OCI-LY3 (cell line): ENCODE data around the gene EEF1G.

Source experiments
- H2AFZ ChIP-seq: fragments of 200-600, 300-600 bp; shearing (Covaris generic); 2 replicates; pipeline ENCODE4 v1.6.0; 2014; ENCODE audit warnings: antibody characterized with exemption, low read depth, low read length
- H3K27ac ChIP-seq: fragments of 200-600, 300-600 bp; sonication (generic); 2 replicates; pipeline ENCODE4 v1.5.1; 2014; ENCODE audit warnings: mild to moderate bottlenecking, low read length, moderate library complexity, mixed read lengths
- H3K27me3 ChIP-seq: fragments of 200-600, 300-600 bp; sonication (generic); 2 replicates; pipeline ENCODE4 v1.6.1; 2014; ENCODE audit warnings: low read depth, low read length, mixed read lengths
- H3K36me3 ChIP-seq: fragments of 200-600, 300-600 bp; sonication (generic); replicated peaks from 2 replicates; pipeline ENCODE3; 2014; ENCODE audit warnings: low read depth, low read length, mixed read lengths
- H3K4me1 ChIP-seq: fragments of 300-600, 200-600 bp; sonication (generic); 2 replicates; pipeline ENCODE4 v1.6.1; 2014; ENCODE audit warnings: low read length, mixed read lengths
- H3K4me2 ChIP-seq: fragments of 200-600, 300-600 bp; sonication (generic); 2 replicates; pipeline ENCODE4 v1.6.1; 2014; ENCODE audit warnings: low read length, mixed read lengths
- H3K4me3 ChIP-seq: fragments of 300-600, 200-600 bp; sonication (generic); 2 replicates; pipeline ENCODE4 v1.5.1; 2014; ENCODE audit warnings: antibody characterized with exemption, mild to moderate bottlenecking, low read length, moderate library complexity
- H3K79me2 ChIP-seq: fragments of 300-600, 200-600 bp; shearing (Covaris generic); 2 replicates; pipeline ENCODE4 v1.6.1; 2014; ENCODE audit warnings: mild to moderate bottlenecking, low read length, mixed read lengths
- H3K9ac ChIP-seq: fragments of 300-600, 200-600 bp; shearing (Covaris generic); 2 replicates; pipeline ENCODE4 v1.6.0; 2014; ENCODE audit warnings: mild to moderate bottlenecking, low read length, moderate library complexity
- H3K9me3 ChIP-seq: fragments of 200-600, 300-600 bp; shearing (Covaris generic); 2 replicates; pipeline ENCODE4 v1.6.1; 2014; ENCODE audit warnings: low read length, mixed read lengths; ENCODE audit not compliant: insufficient read depth
- H4K20me1 ChIP-seq: fragments of 200-600, 300-600 bp; sonication (generic); 2 replicates; pipeline ENCODE4 v1.6.1; 2016; ENCODE audit warnings: low read length, mixed read lengths; ENCODE audit not compliant: insufficient read depth
- CTCF ChIP-seq: fragments of 200-600, 300-600 bp; sonication (generic); IDR thresholded peaks from 2 replicates; pipeline ENCODE4 v1.5.1; 2014; ENCODE audit warnings: antibody characterized with exemption, low read length, low read depth
- EZH2phosphoT487 ChIP-seq: fragments of 200-600 bp; shearing (Covaris generic); IDR thresholded peaks from 2 replicates; pipeline ENCODE4 v1.6.1; 2018; ENCODE audit warnings: antibody characterized with exemption, mixed run types, low read depth

Gene EEF1G

GRCh38 chr11:62546929-62547625, 26.6 kb downstream of the EEF1G start:
- Histone ChIP-seq H3K4me1 (peaks cover 51% of the 10 kb centered on the region), H3K4me2 (peak overlapping the region; percentile 99), H3K27ac (no peak overlapping the region)

GRCh38 chr11:62546244-62546928, 27.3 kb downstream of the EEF1G start, which contains the start of gene AHNAK:
TSS of gene AHNAK (minus strand) at chr11:62546806. CDS start at chr11:62536098, 10,708 bp downstream.
- no peaks in the 10 kb centered on the region for H3K9me3 ChIP-seq
- peak within 1 kb of the TSS; percentile 91 for H3K4me3 ChIP-seq
- H3K4me1 ChIP-seq: peaks cover 53% of the 10 kb centered on the region
- H3K36me3 ChIP-seq: peaks cover 5% of the 10 kb centered on the region
- H3K27me3 ChIP-seq: peaks cover 13% of the 10 kb centered on the region; the same call in 1 of the 2 replicates
- peaks cover 16% of the 10 kb centered on the region for H4K20me1 ChIP-seq
- TF ChIP-seq CTCF (no peak), EZH2phosphoT487 (no peak)
- peak within 1 kb of the TSS; percentile 99 for H3K4me2 ChIP-seq
- H3K9ac ChIP-seq: peak within 1 kb of the TSS; percentile 93
- no peak within 1 kb of the TSS for H2AFZ ChIP-seq
- H3K79me2 ChIP-seq: peaks cover 52% of the 10 kb centered on the region
- peak within 1 kb of the TSS; percentile 93 for H3K27ac ChIP-seq

More at GRCh38 chr11:62546929-62547625, 26.6 kb downstream of the EEF1G start:
- H3K36me3 ChIP-seq: peaks cover 5% of the 10 kb centered on the region
- no peak for TF ChIP-seq CTCF
- TF ChIP-seq EZH2phosphoT487: no peak
- peaks cover 10% of the 10 kb centered on the region for H4K20me1 ChIP-seq
- peaks cover 13% of the 10 kb centered on the region; the same call in 1 of the 2 replicates for H3K27me3 ChIP-seq
- H3K4me3 ChIP-seq: peak overlapping the region; percentile 91
- peak overlapping the region; percentile 93 for H3K9ac ChIP-seq
- no peaks in the 10 kb centered on the region for H3K9me3 ChIP-seq
- H2AFZ ChIP-seq: no peak overlapping the region
- H3K79me2 ChIP-seq: peaks cover 45% of the 10 kb centered on the region

GRCh38 chr11:62545437-62546243, 28.1 kb downstream of the EEF1G start:
- Histone ChIP-seq H3K4me3 (peak overlapping the region; percentile 91), H3K79me2 (peaks cover 58% of the 10 kb centered on the region)
- TF ChIP-seq CTCF (0 out of 2 replicates have a peak, but pooled peaks have one; percentile 12), EZH2phosphoT487 (no peak)

More at GRCh38 chr11:62545437-62546243, 28.1 kb downstream of the EEF1G start:
- Histone ChIP-seq H3K9ac (peak overlapping the region; percentile 93), H2AFZ (no peak overlapping the region), H3K27me3 (peaks cover 13% of the 10 kb centered on the region; the same call in 1 of the 2 replicates), H4K20me1 (peaks cover 22% of the 10 kb centered on the region), H3K4me1 (peaks cover 52% of the 10 kb centered on the region), H3K27ac (peak overlapping the region; percentile 93), H3K4me2 (peak overlapping the region; percentile 99), H3K9me3 (no peaks in the 10 kb centered on the region), H3K36me3 (peaks cover 5% of the 10 kb centered on the region)
